Skeletal muscle tissue (tissue), 4 donors: ENCODE data around the gene EHMT1. TPM values are rescaled to one million over a fixed set of nuclear protein-coding genes. Genes with fewer than 3 reads are reported as not detected.
"Not testable (repeated sequence)": the region's sequence is repeated elsewhere in the genome, so short reads cannot be mapped to it uniquely, and the experiment has no call there.

Source experiments
- H3K27ac ChIP-seq: one replicate; pipeline ENCODE4 v1.7.0; 2013; ENCODE audit warnings: mild to moderate bottlenecking, low read depth, low read length, inconsistent platforms
- H3K27me3 ChIP-seq, 3 donors: one replicate each; pipeline ENCODE4 v1.7.0; 2013; ENCODE audit warnings: low read length in 3 of 3; ENCODE audit not compliant: control insufficient read depth in 3 of 3, insufficient read depth in 3 of 3
- H3K36me3 ChIP-seq, 3 donors: one replicate each; pipeline ENCODE4 v1.7.0; 2013; ENCODE audit warnings: low read length in 3 of 3; ENCODE audit not compliant: control insufficient read depth in 3 of 3, insufficient read depth in 3 of 3
- H3K4me1 ChIP-seq, 3 donors: one replicate each; pipeline ENCODE4 v1.7.0; 2013; ENCODE audit warnings: low read length in 3 of 3, mild to moderate bottlenecking in 3 of 3; ENCODE audit not compliant: control insufficient read depth in 3 of 3, insufficient read depth in 3 of 3
- H3K4me3 ChIP-seq, 3 donors: one replicate each; pipeline ENCODE4 v1.7.0; 2013; ENCODE audit warnings: low read length in 3 of 3
- H3K9ac ChIP-seq, 3 donors: one replicate each; pipeline ENCODE4 v1.7.0; 2013; ENCODE audit warnings: low read length in 3 of 3, mild to moderate bottlenecking in 3 of 3, moderate library complexity in 2 of 3, low read depth in 1 of 3
- H3K9me3 ChIP-seq, 3 donors: one replicate each; pipeline ENCODE4 v1.7.0; 2013; ENCODE audit warnings: low read length in 3 of 3; ENCODE audit not compliant: control insufficient read depth in 3 of 3
- total RNA-seq: library from RNA; depleted of rRNA; stranded (reverse); fragments of >200 nt; gene quantifications from one replicate; pipeline ENCODE4 v1.2.3, GENCODE V29; 2014
- donor health status: Osteomylitis.

EHMT1 gene
- total RNA-seq, 1 donor from 2014 or later, result 43.3 TPM

DNA sequence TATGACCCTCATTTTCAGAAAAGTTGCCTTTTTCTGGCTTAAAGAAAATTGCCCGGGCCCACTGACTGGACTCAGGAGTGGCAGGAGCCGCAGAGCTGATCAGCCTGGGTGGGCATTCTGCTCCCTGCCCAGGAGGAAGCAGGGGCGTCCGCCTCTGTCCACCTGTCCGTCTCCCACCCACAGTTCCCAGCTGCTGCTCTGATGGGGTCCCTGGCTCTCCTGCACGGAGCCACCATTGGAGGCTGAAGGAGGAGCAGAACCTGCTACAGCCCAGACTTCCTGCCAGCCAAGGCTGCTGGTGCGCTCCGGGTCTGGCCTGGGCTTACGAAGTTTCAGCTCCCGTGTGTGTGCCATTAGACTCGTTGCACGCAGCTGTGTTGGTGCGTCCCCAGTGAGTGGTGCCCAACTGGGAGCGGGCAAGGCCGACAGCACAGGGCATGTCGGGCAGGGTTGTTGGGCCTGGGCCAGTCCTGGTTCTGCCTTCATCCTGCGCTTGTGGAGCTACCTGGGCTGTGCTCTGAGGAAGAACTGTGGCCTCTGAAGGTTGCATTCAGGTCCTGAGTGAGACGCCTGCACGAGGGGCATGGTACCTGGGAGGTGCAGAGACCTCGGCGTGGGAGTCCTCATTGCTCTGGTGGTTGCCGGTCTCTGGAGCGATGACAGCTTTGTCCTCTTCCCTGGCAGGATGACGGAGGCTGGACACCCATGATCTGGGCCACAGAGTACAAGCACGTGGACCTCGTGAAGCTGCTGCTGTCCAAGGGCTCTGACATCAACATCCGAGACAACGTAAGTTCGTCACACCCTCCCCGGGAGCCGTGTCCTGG lies 181.6 kb downstream of the EHMT1 start:
- Histone ChIP-seq H3K4me3 (no peak overlapping the region), H3K9me3 (no peaks in the 10 kb centered on the region), H3K36me3 (peaks cover 45 to 67% (median 57%) of the 10 kb centered on the region in 3 donors), H3K9ac (no peak overlapping the region), H3K27me3 (no peaks in the 10 kb centered on the region), H3K27ac (no peak overlapping the region), H3K4me1 (no peaks in the 10 kb centered on the region)

GRCh38 chr9:137801023-137801319 lies 182.2 kb downstream of the EHMT1 start:
- Histone ChIP-seq H3K4me3 (no peak overlapping the region), H3K4me1 (no peaks in the 10 kb centered on the region), H3K27ac (no peak overlapping the region), H3K9ac (no peak overlapping the region), H3K9me3 (no peaks in the 10 kb centered on the region), H3K36me3 (peaks cover 43 to 62% (median 53%) of the 10 kb centered on the region in 3 donors), H3K27me3 (no peaks in the 10 kb centered on the region)

DNA sequence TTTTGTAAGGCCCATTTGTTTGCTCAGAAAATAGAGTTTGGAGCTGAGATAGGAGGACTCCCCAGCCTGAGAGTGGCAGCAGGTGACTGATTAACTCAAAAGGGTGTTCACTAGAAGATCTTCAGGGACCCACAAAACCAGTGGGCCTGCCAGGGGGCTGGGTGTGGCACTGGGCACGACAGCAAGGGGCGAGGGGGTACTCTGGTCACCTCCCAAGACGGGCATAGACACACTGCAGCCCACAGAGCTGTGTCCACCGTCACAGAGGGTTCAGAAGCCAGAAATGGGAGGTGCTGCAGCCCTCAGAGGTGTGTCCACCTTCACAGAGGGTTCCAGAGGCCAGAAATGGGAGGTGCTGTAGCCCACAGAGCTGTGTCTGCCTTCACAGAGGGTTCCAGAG lies 183.2 kb downstream of the EHMT1 start:
- H3K4me1 ChIP-seq, result no peaks in the 10 kb centered on the region
- H3K9ac ChIP-seq, result no peak overlapping the region
- H3K27me3 ChIP-seq, result no peaks in the 10 kb centered on the region
- no peak overlapping the region for H3K27ac ChIP-seq
- no peaks in the 10 kb centered on the region for H3K9me3 ChIP-seq
- peaks cover 38 to 61% (median 48%) of the 10 kb centered on the region in 3 donors for H3K36me3 ChIP-seq
- no peak overlapping the region for H3K4me3 ChIP-seq

DNA sequence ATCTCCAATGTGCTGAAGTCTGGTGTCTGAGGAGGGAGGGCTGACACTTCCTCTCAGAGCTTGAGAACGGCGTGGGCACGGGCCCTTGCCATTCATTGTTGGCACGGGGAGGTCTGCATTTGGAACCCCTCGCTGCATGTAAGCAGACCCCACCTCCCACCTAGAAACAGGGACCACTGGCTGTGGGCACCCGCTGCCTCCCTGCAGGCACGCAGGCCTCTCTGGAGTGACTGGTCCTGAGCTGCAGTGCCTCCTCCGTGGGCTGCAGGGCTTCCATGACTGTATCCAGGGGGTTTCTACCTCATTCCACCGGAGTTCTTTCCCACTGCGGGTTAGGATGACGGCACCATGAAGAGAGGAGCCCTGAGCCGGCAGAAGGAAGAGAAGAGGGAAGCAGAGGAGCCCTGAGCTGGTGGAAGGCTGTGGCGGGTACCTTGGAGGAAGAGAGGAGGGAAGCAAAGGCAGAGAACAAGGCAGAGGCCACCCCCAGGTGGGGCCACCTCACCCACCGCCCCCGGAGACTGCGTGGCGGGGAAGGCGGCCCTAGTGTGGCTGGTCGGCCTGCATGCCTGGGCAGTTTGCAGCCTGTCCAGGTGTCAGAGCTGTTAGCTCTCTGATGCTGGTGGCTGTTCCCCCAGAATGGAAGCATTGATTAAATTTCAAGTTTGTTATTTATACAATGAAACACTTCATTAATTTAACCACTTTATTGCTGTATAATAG lies 183.9 kb downstream of the EHMT1 start:
- H3K36me3 ChIP-seq, result peaks cover 35 to 57% (median 42%) of the 10 kb centered on the region in 3 donors
- H3K9ac ChIP-seq, result no peak overlapping the region
- no peak overlapping the region for H3K4me3 ChIP-seq
- no peak overlapping the region for H3K27ac ChIP-seq
- H3K4me1 ChIP-seq, result no peaks in the 10 kb centered on the region
- no peaks in the 10 kb centered on the region for H3K27me3 ChIP-seq
- no peaks in the 10 kb centered on the region for H3K9me3 ChIP-seq

- Histone ChIP-seq H3K9me3 (no peaks in the 10 kb centered on the region), H3K4me3 (no peak overlapping the region), H3K27ac (no peak overlapping the region), H3K36me3 (peaks cover 28 to 42% (median 31%) of the 10 kb centered on the region in 3 donors), H3K4me1 (no peaks in the 10 kb centered on the region), H3K27me3 (no peaks in the 10 kb centered on the region), H3K9ac (no peak overlapping the region)
Observed at GRCh38 chr9:137804908-137805630, 186.3 kb downstream of the EHMT1 start.

GRCh38 chr9:137807721-137808703 lies 189.2 kb downstream of the EHMT1 start:
- Histone ChIP-seq H3K4me3 (no peak overlapping the region), H3K9ac (no peak overlapping the region), H3K9me3 (no peaks in the 10 kb centered on the region), H3K36me3 (peaks cover 17 to 30% (median 20%) of the 10 kb centered on the region in 3 donors), H3K27ac (no peak overlapping the region), H3K4me1 (no peaks in the 10 kb centered on the region), H3K27me3 (no peaks in the 10 kb centered on the region)

GRCh38 chr9:137809040-137809576 lies 190.3 kb downstream of the EHMT1 start:
- Histone ChIP-seq H3K36me3 (peaks cover 24 to 31% (median 24%) of the 10 kb centered on the region in 3 donors), H3K4me3 (no peak overlapping the region)

GRCh38 chr9:137809726-137810450 lies 191.1 kb downstream of the EHMT1 start:
- H3K27ac ChIP-seq, H3K27me3 ChIP-seq, H3K9ac ChIP-seq, H3K4me1 ChIP-seq, H3K4me3 ChIP-seq, H3K9me3 ChIP-seq: not testable (repeated sequence)
- peaks cover 29 to 35% (median 30%) of the 10 kb centered on the region in 3 donors for H3K36me3 ChIP-seq

More at GRCh38 chr9:137809040-137809576, 190.3 kb downstream of the EHMT1 start:
- Histone ChIP-seq H3K27ac (no peak overlapping the region), H3K9ac (no peak overlapping the region), H3K27me3 (no peaks in the 10 kb centered on the region), H3K9me3 (no peaks in the 10 kb centered on the region), H3K4me1 (no peaks in the 10 kb centered on the region)
